Mesendoderm (in vitro differentiated cells): ENCODE results near the gene NFIC.
"Not testable (repeated sequence)": the region's sequence is repeated elsewhere in the genome, so short reads cannot be mapped to it uniquely, and the experiment has no call there.

Experiments
- DNase-seq: peaks from one replicate; pipeline ENCODE4 v3.0.0; 2013
- H2AK5ac ChIP-seq: 2 replicates; pipeline ENCODE4 v1.6.1; 2013; ENCODE audit warnings: low read length, inconsistent platforms
- H2BK120ac ChIP-seq: 2 replicates; pipeline ENCODE4 v1.6.1; 2013; ENCODE audit warnings: low read depth, mild to moderate bottlenecking, low read length, moderate library complexity, mixed read lengths
- H2BK15ac ChIP-seq: replicated peaks from 2 replicates; pipeline ENCODE4 v1.6.1; 2013; ENCODE audit warnings: low read depth, mild to moderate bottlenecking, moderate library complexity
- H2BK5ac ChIP-seq: 2 replicates; pipeline ENCODE4 v1.6.1; 2013; ENCODE audit warnings: low read length, inconsistent platforms
- H3K18ac ChIP-seq: 2 replicates; pipeline ENCODE4 v1.6.1; 2013; ENCODE audit warnings: mild to moderate bottlenecking, low read length, mixed read lengths
- H3K23ac ChIP-seq: one replicate; pipeline ENCODE4 v1.6.1; 2013; ENCODE audit warnings: low read length
- H3K27ac ChIP-seq: 2 replicates; pipeline ENCODE4 v1.5.1; 2013; ENCODE audit warnings: low read depth, mild to moderate bottlenecking, inconsistent platforms, low read length, moderate library complexity
- H3K27me3 ChIP-seq: 2 replicates; pipeline ENCODE4 v1.6.1; 2013; ENCODE audit warnings: low read length, control low read depth, mild to moderate bottlenecking, inconsistent platforms; ENCODE audit not compliant: insufficient read depth, poor library complexity
- H3K36me3 ChIP-seq: 2 replicates; pipeline ENCODE4 v1.6.1; 2013; ENCODE audit warnings: low read length, inconsistent platforms; ENCODE audit not compliant: control insufficient read depth, insufficient read depth
- H3K4ac ChIP-seq: one replicate; pipeline ENCODE4 v1.6.1; 2013; ENCODE audit warnings: low read depth, mild to moderate bottlenecking, low read length, moderate library complexity
- H3K4me1 ChIP-seq: 2 replicates; pipeline ENCODE4 v1.6.1; 2013; ENCODE audit warnings: low read depth, low read length, inconsistent platforms; ENCODE audit not compliant: control insufficient read depth
- H3K4me2 ChIP-seq: 2 replicates; pipeline ENCODE4 v1.6.1; 2013; ENCODE audit warnings: low read length
- H3K4me3 ChIP-seq: 2 replicates; pipeline ENCODE4 v1.5.1; 2013; ENCODE audit warnings: mild to moderate bottlenecking, low read length
- H3K56ac ChIP-seq: one replicate; pipeline ENCODE4 v1.6.1; 2013; ENCODE audit warnings: low read length
- H3K79me1 ChIP-seq: 2 replicates; pipeline ENCODE4 v1.6.1; 2013; ENCODE audit warnings: low read length, inconsistent platforms
- H3K79me2 ChIP-seq: 2 replicates; pipeline ENCODE4 v1.6.1; 2013; ENCODE audit warnings: mild to moderate bottlenecking, low read length; ENCODE audit not compliant: control insufficient read depth, insufficient read depth
- H3K9ac ChIP-seq: 2 replicates; pipeline ENCODE4 v1.6.1; 2013; ENCODE audit warnings: low read length, inconsistent platforms
- H4K5ac ChIP-seq: one replicate; pipeline ENCODE4 v1.6.1; 2013; ENCODE audit warnings: low read length
- H4K8ac ChIP-seq: one replicate; pipeline ENCODE4 v1.6.1; 2013; ENCODE audit warnings: low read depth, mild to moderate bottlenecking, control low read depth, low read length, moderate library complexity
- WGBS: extraction: QIAGEN DNeasy Blood & Tissue Kit; methylation state at CpG from one replicate; pipeline ENCODE4 v1.1.7; 2013; ENCODE audit warnings: low lambda C conversion rate, missing lambda C conversion rate; ENCODE audit not compliant: insufficient coverage; ENCODE audit errors: extremely low coverage; 5-methylcytosine and 5-hydroxymethylcytosine counted together

Gene NFIC

GRCh38 chr19:3346677-3347353, 19.6 kb upstream of the NFIC start:
- no peak overlapping the region for H3K27ac ChIP-seq
- no peak overlapping the region for H2AK5ac ChIP-seq

GRCh38 chr19:3348042-3348441, 18.3 kb upstream of the NFIC start:
- H3K56ac ChIP-seq, result no peak overlapping the region
- H3K4me1 ChIP-seq, result no peaks in the 10 kb centered on the region
- H3K36me3 ChIP-seq, result no peaks in the 10 kb centered on the region
- no peak overlapping the region for H2AK5ac ChIP-seq
- no peak overlapping the region for H3K27ac ChIP-seq
- no peak for DNase-seq
- WGBS, result no CpG with 5 or more reads among the region's 11 CpGs
- no peak overlapping the region for H3K9ac ChIP-seq
- H4K5ac ChIP-seq, result no peak overlapping the region
- H4K8ac ChIP-seq, result no peak overlapping the region
- H3K4me3 ChIP-seq, result no peak overlapping the region
- H3K4me2 ChIP-seq, result no peak overlapping the region
- H3K79me1 ChIP-seq, result no peaks in the 10 kb centered on the region
- H3K27me3 ChIP-seq, result no peaks in the 10 kb centered on the region
- no peaks in the 10 kb centered on the region for H3K79me2 ChIP-seq
- H3K18ac ChIP-seq, result no peak overlapping the region
- H3K4ac ChIP-seq, result no peak overlapping the region
- H2BK120ac ChIP-seq, result no peak overlapping the region
- no peak overlapping the region for H2BK15ac ChIP-seq
- no peak overlapping the region for H3K23ac ChIP-seq
- no peak overlapping the region for H2BK5ac ChIP-seq

More at GRCh38 chr19:3346677-3347353, 19.6 kb upstream of the NFIC start:
- Histone ChIP-seq H4K5ac (no peak overlapping the region), H3K4ac (no peak overlapping the region), H3K27me3 (no peaks in the 10 kb centered on the region), H3K4me2 (no peak overlapping the region), H4K8ac (no peak overlapping the region), H3K79me1 (no peaks in the 10 kb centered on the region), H3K4me1 (no peaks in the 10 kb centered on the region), H3K23ac (no peak overlapping the region), H2BK15ac (no peak overlapping the region), H2BK120ac (no peak overlapping the region), H3K36me3 (no peaks in the 10 kb centered on the region), H3K18ac (no peak overlapping the region), H3K9ac (no peak overlapping the region), H3K56ac (no peak overlapping the region), H2BK5ac (no peak overlapping the region), H3K4me3 (no peak overlapping the region), H3K79me2 (no peaks in the 10 kb centered on the region)
- WGBS, result no CpG with 5 or more reads among the region's 23 CpGs
- no peak for DNase-seq

GRCh38 chr19:3348469-3348868, 17.9 kb upstream of the NFIC start:
- not testable (repeated sequence) for H3K27ac ChIP-seq, H2BK5ac ChIP-seq, H3K79me1 ChIP-seq, H3K4me1 ChIP-seq, H3K56ac ChIP-seq, H3K36me3 ChIP-seq, H3K9ac ChIP-seq, H4K8ac ChIP-seq, H3K27me3 ChIP-seq, H3K18ac ChIP-seq, H3K4ac ChIP-seq, H3K79me2 ChIP-seq, H2AK5ac ChIP-seq, H3K23ac ChIP-seq, H4K5ac ChIP-seq, H3K4me2 ChIP-seq, H3K4me3 ChIP-seq, H2BK15ac ChIP-seq, H2BK120ac ChIP-seq, DNase-seq
- no CpG with 5 or more reads among the region's 11 CpGs for WGBS

DNA sequence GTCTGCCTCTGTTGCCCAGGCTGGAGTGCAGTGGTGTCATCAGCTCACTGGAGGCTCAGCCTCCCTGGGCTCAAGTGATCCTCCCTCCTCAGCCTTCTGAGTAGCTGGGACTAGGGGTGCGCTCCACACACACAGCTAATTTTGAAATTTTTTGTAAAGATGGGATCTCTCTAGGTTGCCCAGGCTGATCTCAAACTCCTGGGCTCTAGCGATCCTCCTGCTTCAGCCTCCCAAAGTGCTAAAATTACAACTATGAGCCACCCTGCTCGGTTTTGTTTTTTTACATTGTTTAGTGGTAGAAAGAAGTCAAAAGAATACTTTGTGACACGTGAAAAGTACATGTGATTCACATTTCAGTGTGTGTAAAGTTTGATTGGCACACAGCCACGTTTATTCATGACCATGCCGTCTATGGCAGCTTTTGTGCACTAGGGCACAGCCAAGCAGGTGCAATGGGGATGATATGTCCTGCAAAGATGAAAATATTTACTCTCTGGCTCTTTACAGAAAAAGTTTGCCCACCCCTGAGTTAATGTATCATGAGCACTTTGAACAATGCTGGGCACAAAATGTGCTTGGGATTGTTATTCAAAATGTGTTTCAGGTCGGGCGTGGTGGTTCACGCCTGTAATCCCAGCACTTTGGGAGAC, 16.2 kb upstream of the NFIC start:
- no CpG with 5 or more reads among the region's 9 CpGs for WGBS
- Histone ChIP-seq H2BK15ac (no peak overlapping the region), H3K79me2 (no peaks in the 10 kb centered on the region), H3K4me3 (no peak overlapping the region), H2BK120ac (no peak overlapping the region), H4K8ac (no peak overlapping the region), H3K4me2 (no peak overlapping the region), H3K4ac (no peak overlapping the region), H3K23ac (no peak overlapping the region), H3K56ac (no peak overlapping the region), H4K5ac (no peak overlapping the region), H3K9ac (no peak overlapping the region), H3K27ac (no peak overlapping the region), H2AK5ac (no peak overlapping the region), H3K18ac (no peak overlapping the region), H3K36me3 (no peaks in the 10 kb centered on the region), H2BK5ac (no peak overlapping the region), H3K4me1 (no peaks in the 10 kb centered on the region), H3K27me3 (no peaks in the 10 kb centered on the region), H3K79me1 (no peaks in the 10 kb centered on the region)
- DNase-seq, result no peak

DNA sequence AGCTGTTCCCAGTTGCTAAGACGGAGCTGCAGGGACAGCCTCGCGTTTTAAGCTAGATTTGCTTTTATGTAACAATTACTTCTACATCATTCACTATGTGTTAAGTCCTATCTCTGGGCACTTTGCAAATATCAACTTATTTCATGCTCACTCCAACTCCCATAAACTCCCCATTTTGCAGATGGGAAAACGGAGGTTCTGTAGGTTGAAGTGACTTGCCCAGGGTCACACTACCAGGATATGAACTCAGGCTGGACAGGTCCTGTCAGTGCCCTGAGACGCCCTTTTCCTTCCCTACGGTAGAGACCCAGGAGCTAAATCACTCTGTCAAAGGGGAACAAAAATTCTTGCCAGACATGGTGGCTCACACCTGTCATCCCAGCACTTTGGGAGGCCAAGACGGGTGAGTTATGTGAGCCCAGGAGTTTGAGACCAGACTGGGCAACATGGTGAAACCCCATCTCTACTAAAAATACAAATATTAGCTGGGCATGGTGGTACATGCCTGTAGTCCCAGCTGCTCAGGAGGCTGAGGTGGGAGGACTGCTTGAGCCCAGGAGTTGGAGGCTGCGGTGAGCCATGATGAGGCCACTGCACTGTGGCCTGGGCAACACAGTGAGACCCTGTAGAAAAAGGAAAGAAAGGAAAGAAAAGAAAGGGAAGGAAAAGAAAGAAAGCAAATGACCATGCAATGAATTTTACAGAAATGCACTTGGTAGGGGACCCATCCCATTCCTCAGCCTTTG, 14.5 kb upstream of the NFIC start:
- Histone ChIP-seq H3K27ac (no peak overlapping the region), H3K79me2 (no peaks in the 10 kb centered on the region), H3K4me3 (no peak overlapping the region), H3K27me3 (peaks cover 2% of the 10 kb centered on the region), H3K4me1 (no peaks in the 10 kb centered on the region), H2BK15ac (no peak overlapping the region), H3K4ac (no peak overlapping the region), H3K9ac (no peak overlapping the region), H2BK120ac (no peak overlapping the region), H3K18ac (no peak overlapping the region), H4K5ac (no peak overlapping the region), H3K4me2 (no peak overlapping the region), H4K8ac (no peak overlapping the region), H2BK5ac (no peak overlapping the region), H3K23ac (no peak overlapping the region), H3K79me1 (no peaks in the 10 kb centered on the region), H3K56ac (no peak overlapping the region), H2AK5ac (no peak overlapping the region), H3K36me3 (no peaks in the 10 kb centered on the region)
- WGBS, result no CpG with 5 or more reads among the region's 8 CpGs
- no peak for DNase-seq
